ENCODE data around the gene USP15.

USP15 gene

GRCh38 chr12:62294378-62294777 lies 34.2 kb downstream of the USP15 start:
- no peaks in the 10 kb centered on the region for H3F3A ChIP-seq (ENCODE audit: control insufficient read depth, insufficient read depth)
- H3K4me3 ChIP-seq (ENCODE audit: low read length), result no peak overlapping the region
- H3K4me1 ChIP-seq (ENCODE audit: control insufficient read depth, low read length), result no peaks in the 10 kb centered on the region
- H3K27me3 ChIP-seq (ENCODE audit: control insufficient read depth, low read length), result no peaks in the 10 kb centered on the region
- peaks cover 52% of the 10 kb centered on the region for H3K36me3 ChIP-seq (ENCODE audit: control insufficient read depth, low read length)
- no peaks in the 10 kb centered on the region for H4K20me1 ChIP-seq (ENCODE audit: control insufficient read depth, insufficient read depth, low read depth, low read length)
- peaks cover 59% of the 10 kb centered on the region for H3K79me2 ChIP-seq (ENCODE audit: control insufficient read depth, low read length)
- no peaks in the 10 kb centered on the region for H3K9me2 ChIP-seq (replicated peaks; ENCODE audit: control insufficient read depth, low read length)
- H3K9me3 ChIP-seq (ENCODE audit: control insufficient read depth, insufficient read depth, low read length), result peaks cover 2% of the 10 kb centered on the region; the same call in 1 of the 2 replicates
- no peak overlapping the region for H3K27ac ChIP-seq (ENCODE audit: low read depth, low read length)
- TF ChIP-seq CTCF (IDR thresholded peaks at IDR 0.05; ENCODE audit: low read depth, low read length, poor library complexity, severe bottlenecking) (no peak), EZH2phosphoT487 (IDR thresholded peaks at IDR 0.05; ENCODE audit: borderline replicate concordance, low read length) (no peak)
- H3K4me2 ChIP-seq (ENCODE audit: low read length), result no peak overlapping the region

- TF ChIP-seq CTCF (IDR thresholded peaks at IDR 0.05; ENCODE audit: low read depth, low read length, poor library complexity, severe bottlenecking) (no peak), EZH2phosphoT487 (IDR thresholded peaks at IDR 0.05; ENCODE audit: borderline replicate concordance, low read length) (no peak)
- Histone ChIP-seq H3K79me2 (ENCODE audit: control insufficient read depth, low read length) (peaks cover 55% of the 10 kb centered on the region), H3K27me3 (ENCODE audit: control insufficient read depth, low read length) (no peaks in the 10 kb centered on the region), H3F3A (ENCODE audit: control insufficient read depth, insufficient read depth) (no peaks in the 10 kb centered on the region), H3K36me3 (ENCODE audit: control insufficient read depth, low read length) (peaks cover 48% of the 10 kb centered on the region), H3K9me2 (replicated peaks; ENCODE audit: control insufficient read depth, low read length) (no peaks in the 10 kb centered on the region), H3K4me2 (ENCODE audit: low read length) (no peak overlapping the region), H3K27ac (ENCODE audit: low read depth, low read length) (no peak overlapping the region), H4K20me1 (ENCODE audit: control insufficient read depth, insufficient read depth, low read depth, low read length) (no peaks in the 10 kb centered on the region), H3K4me3 (ENCODE audit: low read length) (no peak overlapping the region), H3K4me1 (ENCODE audit: control insufficient read depth, low read length) (no peaks in the 10 kb centered on the region), H3K9me3 (ENCODE audit: control insufficient read depth, insufficient read depth, low read length) (no peaks in the 10 kb centered on the region)
These were observed 35.8 kb downstream of the USP15 start for GRCh38 chr12:62296001-62296400.

GRCh38 chr12:62297321-62297720 lies 37.1 kb downstream of the USP15 start:
- no peaks in the 10 kb centered on the region for H3K27me3 ChIP-seq (ENCODE audit: control insufficient read depth, low read length)
- H3F3A ChIP-seq (ENCODE audit: control insufficient read depth, insufficient read depth), result no peaks in the 10 kb centered on the region
- no peaks in the 10 kb centered on the region for H3K4me1 ChIP-seq (ENCODE audit: control insufficient read depth, low read length)
- H3K4me3 ChIP-seq (ENCODE audit: low read length), result no peak overlapping the region
- H3K27ac ChIP-seq (ENCODE audit: low read depth, low read length), result no peak overlapping the region
- peaks cover 53% of the 10 kb centered on the region for H3K36me3 ChIP-seq (ENCODE audit: control insufficient read depth, low read length)
- no peaks in the 10 kb centered on the region for H3K9me3 ChIP-seq (ENCODE audit: control insufficient read depth, insufficient read depth, low read length)
- H4K20me1 ChIP-seq (ENCODE audit: control insufficient read depth, insufficient read depth, low read depth, low read length), result no peaks in the 10 kb centered on the region
- no peak overlapping the region for H3K4me2 ChIP-seq (ENCODE audit: low read length)
- no peaks in the 10 kb centered on the region for H3K9me2 ChIP-seq (replicated peaks; ENCODE audit: control insufficient read depth, low read length)
- peaks cover 53% of the 10 kb centered on the region for H3K79me2 ChIP-seq (ENCODE audit: control insufficient read depth, low read length)
- TF ChIP-seq CTCF (IDR thresholded peaks at IDR 0.05; ENCODE audit: low read depth, low read length, poor library complexity, severe bottlenecking) (no peak), EZH2phosphoT487 (IDR thresholded peaks at IDR 0.05; ENCODE audit: borderline replicate concordance, low read length) (no peak)

DNA sequence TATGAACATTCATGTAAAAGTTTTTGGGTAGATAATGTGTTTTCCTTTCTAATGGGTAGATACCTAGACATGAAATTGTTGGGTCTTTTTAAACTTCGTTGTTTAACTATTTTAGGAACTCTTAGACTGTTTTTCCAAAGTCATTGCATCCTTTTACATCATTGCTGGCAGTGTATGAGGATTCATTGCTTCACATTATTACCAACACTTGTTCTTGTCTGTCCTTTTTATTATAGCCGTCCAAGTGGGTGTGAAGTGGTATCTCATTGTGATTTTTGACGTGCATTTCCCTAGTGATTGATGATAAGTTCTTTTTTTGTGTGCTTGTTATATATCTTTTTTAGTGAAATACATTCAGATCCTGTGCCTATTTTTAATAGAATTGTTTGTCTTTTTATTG lies 39.4 kb downstream of the USP15 start:
- H3K79me2 ChIP-seq (ENCODE audit: control insufficient read depth, low read length), result peaks cover 37% of the 10 kb centered on the region
- no peaks in the 10 kb centered on the region for H3K4me1 ChIP-seq (ENCODE audit: control insufficient read depth, low read length)
- TF ChIP-seq CTCF (IDR thresholded peaks at IDR 0.05; ENCODE audit: low read depth, low read length, poor library complexity, severe bottlenecking) (no peak), EZH2phosphoT487 (IDR thresholded peaks at IDR 0.05; ENCODE audit: borderline replicate concordance, low read length) (no peak)
- H3K27me3 ChIP-seq (ENCODE audit: control insufficient read depth, low read length), result no peaks in the 10 kb centered on the region
- H3K36me3 ChIP-seq (ENCODE audit: control insufficient read depth, low read length), result peaks cover 68% of the 10 kb centered on the region
- H3K4me2 ChIP-seq (ENCODE audit: low read length), result no peak overlapping the region
- H3K4me3 ChIP-seq (ENCODE audit: low read length), result no peak overlapping the region
- no peaks in the 10 kb centered on the region for H3K9me2 ChIP-seq (replicated peaks; ENCODE audit: control insufficient read depth, low read length)
- H3F3A ChIP-seq (ENCODE audit: control insufficient read depth, insufficient read depth), result no peaks in the 10 kb centered on the region
- no peak overlapping the region for H3K27ac ChIP-seq (ENCODE audit: low read depth, low read length)
- H3K9me3 ChIP-seq (ENCODE audit: control insufficient read depth, insufficient read depth, low read length), result no peaks in the 10 kb centered on the region
- H4K20me1 ChIP-seq (ENCODE audit: control insufficient read depth, insufficient read depth, low read depth, low read length), result no peaks in the 10 kb centered on the region
